Keratinocyte (primary cell): ENCODE measurements around the gene DHDH.

Source experiments
- EZH2 ChIP-seq: IDR thresholded peaks from one replicate; pipeline ENCODE4 v1.6.1; 2012; ENCODE audit warnings: inconsistent platforms, mild to moderate bottlenecking, low read length, moderate library complexity
- TF ChIP-seq, protein P1 (sequence below), 3 experiments: IDR thresholded peaks in 1 of 3; conservative IDR thresholded peaks in 1 of 3; optimal IDR thresholded peaks in 1 of 3; 2 replicates in 2 of 3; 3 replicates in 1 of 3; pipeline versions ENCODE3 to v1.5.1; 2011; ENCODE audit warnings: low read length in 3 of 3, mild to moderate bottlenecking in 3 of 3, moderate library complexity in 2 of 3, control low read depth in 1 of 3, inconsistent platforms in 1 of 3; ENCODE audit not compliant: insufficient read depth in 2 of 3; ENCODE audit errors: extremely low read depth in 1 of 3

DNA sequence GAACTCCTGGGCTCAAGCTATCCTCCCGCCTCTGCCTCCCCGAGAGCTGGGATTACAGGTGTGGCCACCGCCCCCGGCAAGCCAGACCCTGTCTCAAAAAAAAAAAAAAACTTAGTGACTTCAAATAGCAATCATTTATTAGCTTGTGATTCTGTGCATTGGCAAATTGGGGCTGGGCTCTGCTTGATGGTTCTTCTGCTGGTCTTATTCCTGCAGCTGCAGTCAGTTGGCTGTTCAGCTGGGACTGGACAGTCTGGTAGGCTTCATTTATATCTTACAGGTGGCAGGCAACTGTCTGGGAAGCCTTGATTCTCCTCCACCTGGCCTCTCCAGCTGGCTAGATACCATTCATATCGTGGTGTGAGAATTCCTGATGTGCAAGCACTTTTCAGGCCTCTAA lies 7.4 kb downstream of the DHDH start:
- TF ChIP-seq, protein P1, sequence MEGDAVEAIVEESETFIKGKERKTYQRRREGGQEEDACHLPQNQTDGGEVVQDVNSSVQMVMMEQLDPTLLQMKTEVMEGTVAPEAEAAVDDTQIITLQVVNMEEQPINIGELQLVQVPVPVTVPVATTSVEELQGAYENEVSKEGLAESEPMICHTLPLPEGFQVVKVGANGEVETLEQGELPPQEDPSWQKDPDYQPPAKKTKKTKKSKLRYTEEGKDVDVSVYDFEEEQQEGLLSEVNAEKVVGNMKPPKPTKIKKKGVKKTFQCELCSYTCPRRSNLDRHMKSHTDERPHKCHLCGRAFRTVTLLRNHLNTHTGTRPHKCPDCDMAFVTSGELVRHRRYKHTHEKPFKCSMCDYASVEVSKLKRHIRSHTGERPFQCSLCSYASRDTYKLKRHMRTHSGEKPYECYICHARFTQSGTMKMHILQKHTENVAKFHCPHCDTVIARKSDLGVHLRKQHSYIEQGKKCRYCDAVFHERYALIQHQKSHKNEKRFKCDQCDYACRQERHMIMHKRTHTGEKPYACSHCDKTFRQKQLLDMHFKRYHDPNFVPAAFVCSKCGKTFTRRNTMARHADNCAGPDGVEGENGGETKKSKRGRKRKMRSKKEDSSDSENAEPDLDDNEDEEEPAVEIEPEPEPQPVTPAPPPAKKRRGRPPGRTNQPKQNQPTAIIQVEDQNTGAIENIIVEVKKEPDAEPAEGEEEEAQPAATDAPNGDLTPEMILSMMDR (optimal IDR thresholded peaks at IDR 0.05 in 1 of 3, IDR thresholded peaks at IDR 0.05 in 1 of 3, conservative IDR thresholded peaks at IDR 0.05 in 1 of 3; ENCODE audit: extremely low read depth in 1 of 3, insufficient read depth in 2 of 3, low read length in 3 of 3): no peak
- no peak for TF ChIP-seq EZH2
